Stimulated activated CD4-positive, alpha-beta T cell treated with anti-CD3 and anti-CD28 coated beads, Interleukin-4, amount 100 ng/mL, for 48 hours (primary cell): Measurements from ENCODE around the gene TLCD5.

Experiments used
- DNase-seq, 2 donors: peaks; one replicate each; pipeline ENCODE4 v3.0.0-alpha.2; 2020; ENCODE audit warnings: low read depth in 2 of 2

TLCD5 gene

GRCh38 chr11:120307476-120307875 lies 17.6 kb upstream of the TLCD5 start:
- DNase-seq = no peak

- no peak for DNase-seq
Measured at GRCh38 chr11:120308081-120308480, 17.0 kb upstream of the TLCD5 start.

- DNase-seq = no peak
Measured at GRCh38 chr11:120310870-120311269, 14.2 kb upstream of the TLCD5 start.

- DNase-seq = no peak
Measured at GRCh38 chr11:120314861-120315260, 10.2 kb upstream of the TLCD5 start.

- no peak for DNase-seq
Measured at GRCh38 chr11:120316880-120317688, 8.0 kb upstream of the TLCD5 start.

- no peak for DNase-seq
Measured at GRCh38 chr11:120317689-120318480, 7.2 kb upstream of the TLCD5 start.

- DNase-seq = no peak
Measured at GRCh38 chr11:120318906-120319305, 6.2 kb upstream of the TLCD5 start.

GRCh38 chr11:120326228-120326627 lies 1.1 kb downstream of the TLCD5 start:
- DNase-seq = no peak

GRCh38 chr11:120326845-120327281 lies 1.8 kb downstream of the TLCD5 start:
- no peak for DNase-seq

GRCh38 chr11:120327311-120327710 lies 2.2 kb downstream of the TLCD5 start:
- DNase-seq = no peak

- no peak for DNase-seq
Measured at GRCh38 chr11:120329556-120329955, 4.5 kb downstream of the TLCD5 start.

- DNase-seq = no peak
Measured at GRCh38 chr11:120330045-120330444, 4.9 kb downstream of the TLCD5 start.

GRCh38 chr11:120331301-120331996 lies 6.3 kb downstream of the TLCD5 start:
- no peak for DNase-seq

- no peak for DNase-seq
Measured at GRCh38 chr11:120332822-120333716, 8.0 kb downstream of the TLCD5 start.

GRCh38 chr11:120333801-120334200 lies 8.7 kb downstream of the TLCD5 start:
- no peak for DNase-seq

GRCh38 chr11:120334332-120334731 lies 9.2 kb downstream of the TLCD5 start:
- no peak for DNase-seq

GRCh38 chr11:120334894-120335462 lies 9.9 kb downstream of the TLCD5 start:
- DNase-seq = peak; percentile 27 to 54

- peak in 1 of 2 donors; percentile 14 for DNase-seq
Measured at GRCh38 chr11:120335556-120335907, 10.4 kb downstream of the TLCD5 start.

- DNase-seq = peak; percentile 71 to 86
Measured at GRCh38 chr11:120335908-120336640, 11.0 kb downstream of the TLCD5 start, which contains the start of gene ARHGEF12. Gene ARHGEF12, plus strand, starts transcription at chr11:120336413. Its CDS starts 831 bp downstream, at chr11:120337244.
